ENCODE data around the gene SEC16A.

- TF ChIP-seq CTCF (IDR thresholded peaks at IDR 0.05; ENCODE audit: insufficient read depth, low read depth, low read length) (no peak), EZH2 (IDR thresholded peaks at IDR 0.05; ENCODE audit: insufficient read depth, low read length) (no peak)
Measured at GRCh38 chr9:136525841-136526499, 43.1 kb upstream of the SEC16A start.
